H1 (cell line): ENCODE measurements around the gene TOM1L2. TPM values are rescaled to one million over a fixed set of nuclear protein-coding genes. Genes with fewer than 3 reads are reported as not detected.
"Not testable (repeated sequence)": the region's sequence is repeated elsewhere in the genome, so short reads cannot be mapped to it uniquely, and the experiment has no call there.

Experiments
- CTCF ChIA-PET: fragments of 300-600 bp; sonication (Branson Sonifier 250); formaldehyde crosslinking; loops from one replicate; lab custom pipeline; 2021; ENCODE audit not compliant: partially characterized antibody; lab: Charles Lee
- POLR2A ChIA-PET: fragments of 300-600 bp; sonication (Branson Sonifier 250); formaldehyde crosslinking; loops from one replicate; lab custom pipeline; 2021; ENCODE audit warnings: inconsistent platforms; ENCODE audit not compliant: partially characterized antibody; lab: Charles Lee
- DNase-seq, 2 experiments: peaks; one replicate each; pipeline versions ENCODE4 v3.0.0 to v3.0.0-alpha.2; 2010 to 2022; ENCODE audit warnings: low spot score in 2 of 2, low read depth in 1 of 2, mixed read lengths in 1 of 2
- FAIRE-seq: peaks from 2 replicates; lab custom pipeline; 2011; peaks lifted over from hg19 to GRCh38; lab: Jason Lieb, UNC
- H2AFZ ChIP-seq: 2 replicates; pipeline ENCODE4 v1.8.1; 2012; ENCODE audit warnings: low read length, inconsistent platforms
- H2AK5ac ChIP-seq: 2 replicates; pipeline ENCODE4 v1.6.1; 2013; ENCODE audit warnings: low read depth, low read length
- H2BK120ac ChIP-seq: replicated peaks from 2 replicates; pipeline ENCODE3; 2013; ENCODE audit warnings: low read depth, low read length, inconsistent platforms
- H2BK12ac ChIP-seq: 2 replicates; pipeline ENCODE4 v1.6.1; 2013; ENCODE audit warnings: low read depth, low read length
- H2BK15ac ChIP-seq: 2 replicates; pipeline ENCODE4 v1.6.1; 2013; ENCODE audit warnings: low read length
- H2BK20ac ChIP-seq: 2 replicates; pipeline ENCODE4 v1.6.1; 2013; ENCODE audit warnings: low read length
- H2BK5ac ChIP-seq: 2 replicates; pipeline ENCODE4 v1.6.1; 2013; ENCODE audit warnings: low read depth, low read length
- H3K14ac ChIP-seq: 2 replicates; pipeline ENCODE4 v1.6.1; 2013; ENCODE audit warnings: inconsistent platforms; ENCODE audit not compliant: insufficient read length
- H3K18ac ChIP-seq: 2 replicates; pipeline ENCODE4 v1.6.1; 2013; ENCODE audit warnings: low read length; ENCODE audit errors: extremely low read depth
- H3K23ac ChIP-seq: 2 replicates; pipeline ENCODE4 v1.6.1; 2013; ENCODE audit warnings: inconsistent platforms; ENCODE audit not compliant: insufficient read length
- H3K23me2 ChIP-seq: 2 replicates; pipeline ENCODE4 v1.6.1; 2013; ENCODE audit warnings: low read depth, low read length
- H3K27ac ChIP-seq: 2 replicates; pipeline ENCODE4 v1.6.1; 2011; ENCODE audit warnings: low read depth, low read length, inconsistent platforms
- H3K27me3 ChIP-seq, 4 experiments: replicated peaks in 1 of 4; 1 replicate in 1 of 4; 2 replicates in 3 of 4; pipeline versions ENCODE4 v1.6.1 to v1.8.1; 2011 to 2013; ENCODE audit warnings: low read length in 3 of 4, mild to moderate bottlenecking in 3 of 4, inconsistent platforms in 2 of 4, mixed read lengths in 2 of 4, moderate library complexity in 1 of 4; ENCODE audit not compliant: control insufficient read depth in 3 of 4, insufficient read depth in 3 of 4; ENCODE audit errors: extremely low read depth in 1 of 4
- H3K36me3 ChIP-seq, 4 experiments: 2 replicates each; pipeline versions ENCODE4 v1.6.1 to v1.8.1; 2011 to 2013; ENCODE audit warnings: mild to moderate bottlenecking in 4 of 4, low read length in 3 of 4, moderate library complexity in 2 of 4, control low read depth in 1 of 4, inconsistent platforms in 1 of 4; ENCODE audit not compliant: insufficient read depth in 4 of 4, control insufficient read depth in 2 of 4
- H3K4ac ChIP-seq: replicated peaks from 2 replicates; pipeline ENCODE3; 2013; ENCODE audit warnings: low read length, low read depth, mixed read lengths, inconsistent platforms; ENCODE audit not compliant: insufficient read length
- H3K4me1 ChIP-seq, 4 experiments: replicated peaks in 1 of 4; 1 replicate in 1 of 4; 2 replicates in 3 of 4; pipeline versions ENCODE4 v1.6.1 to v1.8.1; 2011 to 2013; ENCODE audit warnings: low read length in 3 of 4, inconsistent platforms in 2 of 4, mixed read lengths in 1 of 4; ENCODE audit not compliant: insufficient read depth in 4 of 4, control insufficient read depth in 3 of 4
- H3K4me2 ChIP-seq, 2 experiments: 2 replicates each; pipeline versions ENCODE4 v1.6.1 to v1.8.1; 2011 to 2013; ENCODE audit warnings: low read depth in 2 of 2, low read length in 2 of 2, control low read depth in 1 of 2, inconsistent platforms in 1 of 2, mild to moderate bottlenecking in 1 of 2; ENCODE audit not compliant: insufficient read depth in 1 of 2
- H3K4me3 ChIP-seq, 4 experiments: fragments of 200-600, 300-600 bp in 1 of 4; sonication (generic), shearing (Covaris generic), sonication (Bioruptor Twin) in 1 of 4; 2 replicates each; pipeline versions ENCODE4 v1.5.1 to v1.8.1; 2011 to 2016; ENCODE audit warnings: low read length in 4 of 4, low read depth in 3 of 4, control low read depth in 2 of 4, inconsistent platforms in 2 of 4, mild to moderate bottlenecking in 2 of 4, mixed read lengths in 1 of 4, moderate library complexity in 1 of 4; ENCODE audit not compliant: insufficient read depth in 2 of 4; ENCODE audit errors: extremely low read depth in 1 of 4
- H3K56ac ChIP-seq: replicated peaks from 2 replicates; pipeline ENCODE3; 2013; ENCODE audit warnings: low read depth, mild to moderate bottlenecking, mixed read lengths, low read length, inconsistent platforms; ENCODE audit not compliant: insufficient read length
- H3K79me1 ChIP-seq: 2 replicates; pipeline ENCODE4 v1.6.1; 2013; ENCODE audit warnings: low read depth, low read length, control low read depth
- H3K79me2 ChIP-seq, 2 experiments: 2 replicates each; pipeline versions ENCODE4 v1.6.1 to v1.8.1; 2012 to 2013; ENCODE audit warnings: low read length in 2 of 2, mild to moderate bottlenecking in 2 of 2, inconsistent platforms in 1 of 2; ENCODE audit not compliant: insufficient read depth in 2 of 2, control insufficient read depth in 1 of 2
- H3K9ac ChIP-seq, 4 experiments: replicated peaks in 1 of 4; 1 replicate in 1 of 4; 2 replicates in 3 of 4; pipeline versions ENCODE4 v1.6.1 to v1.8.1; 2011 to 2013; ENCODE audit warnings: low read depth in 3 of 4, low read length in 3 of 4, control low read depth in 2 of 4, mild to moderate bottlenecking in 2 of 4, moderate library complexity in 2 of 4, inconsistent platforms in 1 of 4; ENCODE audit errors: extremely low read depth in 1 of 4
- H3K9me3 ChIP-seq, 2 experiments: 2 replicates each; pipeline versions ENCODE4 v1.6.1 to v1.8.1; 2012 to 2013; ENCODE audit warnings: mild to moderate bottlenecking in 2 of 2, moderate library complexity in 2 of 2, control low read depth in 1 of 2, inconsistent platforms in 1 of 2, low read depth in 1 of 2, low read length in 1 of 2, mixed read lengths in 1 of 2; ENCODE audit not compliant: insufficient read depth in 2 of 2
- H4K20me1 ChIP-seq, 2 experiments: replicated peaks in 1 of 2; 2 replicates each; pipeline versions ENCODE3 to v1.8.1; 2011 to 2013; ENCODE audit warnings: inconsistent platforms in 2 of 2, low read length in 2 of 2, mild to moderate bottlenecking in 1 of 2; ENCODE audit not compliant: insufficient read depth in 2 of 2, control insufficient read depth in 1 of 2
- H4K5ac ChIP-seq: 2 replicates; pipeline ENCODE4 v1.6.1; 2013; ENCODE audit warnings: low read length, low read depth, mixed read lengths, inconsistent platforms; ENCODE audit not compliant: insufficient read length
- H4K8ac ChIP-seq: 2 replicates; pipeline ENCODE4 v1.8.0; 2013; ENCODE audit warnings: mild to moderate bottlenecking, moderate library complexity, low read length, inconsistent platforms; ENCODE audit not compliant: insufficient read depth; ENCODE audit errors: extremely low read depth
- H4K91ac ChIP-seq: replicated peaks from 2 replicates; pipeline ENCODE3; 2013; ENCODE audit warnings: low read length, mixed read lengths, inconsistent platforms; ENCODE audit not compliant: insufficient read length
- WGBS, 2 experiments: shearing (Covaris generic) in 1 of 2; methylation state at CpG; one replicate each; pipeline versions ENCODE4 v1.1.6 to v1.1.7; 2013 to 2015; ENCODE audit warnings: low lambda C conversion rate in 2 of 2, mixed read lengths in 2 of 2, inconsistent platforms in 1 of 2, low coverage in 1 of 2, missing lambda C conversion rate in 1 of 2; ENCODE audit not compliant: insufficient replicate concordance in 2 of 2, insufficient coverage in 1 of 2, insufficient read length in 1 of 2; ENCODE audit errors: extremely low coverage in 1 of 2, missing lambda C conversion rate in 1 of 2; 5-methylcytosine and 5-hydroxymethylcytosine counted together
- polyA plus RNA-seq, 7 experiments: library from polyadenylated mRNA; depleted of rRNA in 3 of 7; stranded (reverse) in 5 of 7; unstranded in 2 of 7; fragments of >200 nt in 5 of 7; fragments of 200-250 nt in 2 of 7; gene quantifications; 1 replicate in 5 of 7; 2 replicates in 1 of 7; 4 replicates in 1 of 7; pipeline versions ENCODE4 v1.2.1 to v1.2.3, GENCODE V29; 2011 to 2013; ENCODE audit warnings: missing spikeins in 2 of 7, mixed read lengths in 2 of 7
- total RNA-seq: library from RNA; stranded (reverse); fragmentation: NEBNext Ultra II Directional; extraction: Animal tissue kit (Norgen Biotek cat#: 25700); gene quantifications from 2 replicates; pipeline ENCODE4 v1.2.1, GENCODE V29; 2021

TOM1L2 gene
- total and polyA plus RNA-seq, 2 of the 8 experiments (the other 6 are each of a cell fraction or from before 2014, with no cell fraction given), result 2.0 to 3.4 TPM

DNA sequence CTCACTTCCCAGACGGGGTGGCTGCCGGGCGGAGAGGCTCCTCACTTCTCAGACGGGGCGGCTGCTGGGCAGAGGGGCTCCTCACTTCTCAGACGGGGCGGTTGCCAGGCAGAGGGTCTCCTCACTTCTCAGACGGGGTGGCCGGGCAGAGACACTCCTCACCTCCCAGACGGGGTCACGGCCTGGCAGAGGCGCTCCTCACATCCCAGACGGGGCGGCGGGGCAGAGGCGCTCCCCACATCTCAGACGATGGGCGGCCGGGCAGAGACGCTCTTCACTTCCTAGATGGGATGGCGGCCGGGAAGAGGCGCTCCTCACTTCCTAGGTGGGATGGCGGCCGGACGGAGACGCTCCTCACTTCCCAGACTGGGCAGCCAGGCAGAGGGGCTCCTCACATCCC is 59.9 kb downstream of the TOM1L2 start:
- H3K79me2 ChIP-seq, H3K9me3 ChIP-seq, H3K18ac ChIP-seq, H3K9ac ChIP-seq, DNase-seq, H4K5ac ChIP-seq, H2AFZ ChIP-seq, H3K23me2 ChIP-seq, H3K4ac ChIP-seq, H3K4me2 ChIP-seq, H3K27me3 ChIP-seq, H3K36me3 ChIP-seq, H3K79me1 ChIP-seq, H4K20me1 ChIP-seq, H3K23ac ChIP-seq, H3K56ac ChIP-seq, H3K27ac ChIP-seq, H4K91ac ChIP-seq, H2BK20ac ChIP-seq, H4K8ac ChIP-seq, H3K4me1 ChIP-seq, H2BK12ac ChIP-seq, H2BK120ac ChIP-seq, H2AK5ac ChIP-seq, CTCF ChIA-PET, H2BK15ac ChIP-seq, FAIRE-seq, POLR2A ChIA-PET, H2BK5ac ChIP-seq, H3K4me3 ChIP-seq, H3K14ac ChIP-seq: not testable (repeated sequence)
- no CpG with 5 or more reads among the region's 27 CpGs for WGBS, 2 experiments
